Osteocyte (in vitro differentiated cells): Measurements from ENCODE around the gene RFX7. TPM values are rescaled to one million over a fixed set of nuclear protein-coding genes. Genes with fewer than 3 reads are reported as not detected.

ENCODE experiments used
- DNase-seq: peaks from one replicate; pipeline ENCODE4 v3.0.0; 2021; ENCODE audit warnings: mixed read lengths; ENCODE audit not compliant: unreplicated experiment; ENCODE audit errors: extremely low spot score
- H3K27ac Mint-ChIP-seq: one replicate; pipeline ENCODE4 v1.8.0; 2021; ENCODE audit warnings: mild to moderate bottlenecking, mixed read lengths; ENCODE audit not compliant: unreplicated experiment
- H3K27me3 Mint-ChIP-seq: one replicate; pipeline ENCODE4 v1.8.0; 2021; ENCODE audit warnings: mixed read lengths; ENCODE audit not compliant: unreplicated experiment
- H3K36me3 Mint-ChIP-seq: one replicate; pipeline ENCODE4 v1.8.0; 2021; ENCODE audit warnings: mixed read lengths; ENCODE audit not compliant: unreplicated experiment
- H3K4me1 Mint-ChIP-seq: one replicate; pipeline ENCODE4 v1.8.0; 2021; ENCODE audit warnings: mixed read lengths; ENCODE audit not compliant: unreplicated experiment
- H3K4me3 Mint-ChIP-seq: one replicate; pipeline ENCODE4 v1.8.0; 2021; ENCODE audit warnings: mild to moderate bottlenecking, moderate library complexity, mixed read lengths; ENCODE audit not compliant: unreplicated experiment
- H3K9me3 Mint-ChIP-seq: one replicate; pipeline ENCODE4 v1.8.0; 2021; ENCODE audit warnings: mixed read lengths; ENCODE audit not compliant: unreplicated experiment
- CTCF ChIP-seq: fragments of 200-600 bp; sonication (generic); IDR thresholded peaks from 2 replicates; pipeline ENCODE4 v1.5.0; 2021; ENCODE audit warnings: antibody characterized with exemption, mild to moderate bottlenecking, moderate library complexity
- total RNA-seq: library from RNA; stranded (reverse); gene quantifications from 2 replicates; pipeline ENCODE4 v1.2.1, GENCODE V29; 2021

RFX7 gene
- total RNA-seq, 1 donor from 2014 or later, result 20.2 TPM

GRCh38 chr15:56211960-56212550 is 31.6 kb downstream of the RFX7 start:
- Mint-ChIP-seq H3K4me3 (no peak overlapping the region), H3K27me3 (no peaks in the 10 kb centered on the region), H3K27ac (no peak overlapping the region), H3K9me3 (peaks cover 25% of the 10 kb centered on the region), H3K4me1 (peaks cover 33% of the 10 kb centered on the region), H3K36me3 (peaks cover 23% of the 10 kb centered on the region)
- DNase-seq, result no peak
- TF ChIP-seq CTCF, result no peak

GRCh38 chr15:56211064-56211463 is 32.6 kb downstream of the RFX7 start:
- Mint-ChIP-seq H3K9me3 (peaks cover 25% of the 10 kb centered on the region), H3K4me1 (peaks cover 31% of the 10 kb centered on the region), H3K27me3 (no peaks in the 10 kb centered on the region), H3K36me3 (peaks cover 23% of the 10 kb centered on the region), H3K27ac (no peak overlapping the region), H3K4me3 (no peak overlapping the region)
- DNase-seq, result no peak
- TF ChIP-seq CTCF, result no peak

- H3K4me1 Mint-ChIP-seq, result peaks cover 40% of the 10 kb centered on the region
- peaks cover 25% of the 10 kb centered on the region for H3K9me3 Mint-ChIP-seq
- DNase-seq, result no peak
- TF ChIP-seq CTCF, result no peak
- peak overlapping the region; percentile 54 for H3K27ac Mint-ChIP-seq
- H3K36me3 Mint-ChIP-seq, result peaks cover 23% of the 10 kb centered on the region
- no peaks in the 10 kb centered on the region for H3K27me3 Mint-ChIP-seq
- no peak overlapping the region for H3K4me3 Mint-ChIP-seq
Observed at GRCh38 chr15:56208641-56209155, 35.0 kb downstream of the RFX7 start.

GRCh38 chr15:56208185-56208584 is 35.5 kb downstream of the RFX7 start:
- DNase-seq, result no peak
- Mint-ChIP-seq H3K9me3 (peaks cover 25% of the 10 kb centered on the region), H3K4me3 (no peak overlapping the region), H3K27me3 (no peaks in the 10 kb centered on the region), H3K27ac (peak overlapping the region; percentile 54), H3K36me3 (peaks cover 23% of the 10 kb centered on the region), H3K4me1 (peaks cover 42% of the 10 kb centered on the region)
- TF ChIP-seq CTCF, result no peak

GRCh38 chr15:56207711-56208110 is 36.0 kb downstream of the RFX7 start:
- no peak for DNase-seq
- TF ChIP-seq CTCF, result no peak

More at GRCh38 chr15:56207711-56208110, 36.0 kb downstream of the RFX7 start:
- Mint-ChIP-seq H3K4me3 (no peak overlapping the region), H3K27me3 (no peaks in the 10 kb centered on the region), H3K4me1 (peaks cover 42% of the 10 kb centered on the region), H3K27ac (peak overlapping the region; percentile 54), H3K36me3 (peaks cover 23% of the 10 kb centered on the region), H3K9me3 (peaks cover 25% of the 10 kb centered on the region)
